ENCODE data around the gene PRR9.

PRR9 gene

DNA sequence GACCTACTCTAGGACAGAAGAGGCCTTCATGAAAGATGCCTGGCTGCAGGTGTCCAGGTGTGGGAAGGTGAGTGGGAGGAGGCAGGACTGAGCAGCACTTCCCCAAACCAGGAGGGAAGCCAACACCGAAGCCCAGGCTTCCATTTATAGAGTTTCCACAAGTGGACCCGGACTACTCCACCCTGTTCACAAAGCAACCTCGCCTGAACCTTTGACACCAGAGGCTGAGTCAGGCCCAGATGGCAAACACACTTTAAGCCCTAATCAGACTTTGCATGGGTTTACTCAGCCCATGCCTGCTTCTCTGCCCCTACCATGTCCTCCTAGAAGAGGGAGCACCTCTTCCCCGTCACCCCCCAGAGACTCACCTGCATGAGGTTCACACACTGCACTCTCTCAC, 14.0 kb downstream of the PRR9 start:
- DNase-seq: no peak

DNA sequence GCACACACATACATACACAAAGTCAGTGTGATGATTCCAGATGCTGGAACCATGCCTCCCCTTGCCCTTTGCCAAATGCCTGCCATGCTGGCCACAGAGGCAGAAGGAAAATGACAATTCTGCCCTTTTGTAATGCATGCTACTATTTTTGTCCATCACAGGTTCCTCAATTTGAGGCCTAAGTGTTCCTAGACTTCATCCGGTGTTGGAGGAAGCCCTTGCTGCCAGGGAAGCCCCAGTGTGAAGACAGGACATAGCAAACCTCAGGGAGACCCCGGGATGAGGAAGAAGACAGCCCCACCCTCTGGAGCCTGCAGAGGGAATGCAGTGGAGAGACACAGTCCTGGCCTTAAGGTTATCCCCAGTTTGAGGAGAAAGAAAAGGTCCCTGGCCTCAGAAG, 14.4 kb downstream of the PRR9 start:
- no peak for DNase-seq

GRCh38 chr1:153232553-153232952, 15.2 kb downstream of the PRR9 start:
- no peak for DNase-seq

- DNase-seq: no peak
These were observed 16.1 kb downstream of the PRR9 start for GRCh38 chr1:153233448-153233847.

DNA sequence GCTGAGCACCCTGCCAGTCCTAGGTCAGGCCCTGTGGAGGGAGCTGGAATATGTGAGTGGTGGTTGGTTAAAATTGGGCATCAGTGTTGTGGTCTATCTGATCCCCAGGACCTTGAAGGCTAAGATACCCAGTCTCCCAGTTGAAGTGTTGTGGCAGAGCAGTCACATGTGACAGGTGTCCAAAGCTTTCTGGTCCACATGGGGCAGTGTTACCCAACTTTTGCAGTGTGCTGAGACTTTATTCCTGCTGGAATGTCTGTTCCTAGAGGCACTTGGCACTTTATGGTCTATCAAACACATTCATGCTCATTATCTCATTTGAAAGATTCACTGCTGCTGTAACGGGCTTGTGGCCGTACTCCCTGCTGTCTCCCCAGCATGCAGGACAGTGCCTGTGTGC, 21.1 kb downstream of the PRR9 start:
- no peak for DNase-seq

GRCh38 chr1:153242160-153242559, 24.8 kb downstream of the PRR9 start:
- no peak for DNase-seq

DNA sequence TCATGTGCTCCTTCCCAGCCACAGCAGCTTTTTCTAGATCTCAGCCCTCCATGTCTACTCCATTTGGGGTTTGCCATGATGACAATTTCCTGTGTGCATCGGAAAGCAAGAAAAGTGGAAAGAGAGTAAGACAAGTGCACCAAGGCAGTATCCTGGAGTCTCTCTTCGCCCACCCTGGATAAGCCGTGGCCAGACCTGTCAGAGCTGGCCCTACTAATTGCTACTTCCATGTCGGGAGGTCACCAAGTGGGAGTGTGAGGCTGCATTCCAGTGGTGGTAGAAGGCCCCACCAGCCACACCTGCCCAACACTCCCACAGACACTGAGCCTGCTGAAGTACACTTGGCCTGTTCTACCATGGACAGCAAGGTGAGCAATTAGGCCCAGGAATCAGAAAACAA, 28.1 kb downstream of the PRR9 start:
- DNase-seq: no peak

DNA sequence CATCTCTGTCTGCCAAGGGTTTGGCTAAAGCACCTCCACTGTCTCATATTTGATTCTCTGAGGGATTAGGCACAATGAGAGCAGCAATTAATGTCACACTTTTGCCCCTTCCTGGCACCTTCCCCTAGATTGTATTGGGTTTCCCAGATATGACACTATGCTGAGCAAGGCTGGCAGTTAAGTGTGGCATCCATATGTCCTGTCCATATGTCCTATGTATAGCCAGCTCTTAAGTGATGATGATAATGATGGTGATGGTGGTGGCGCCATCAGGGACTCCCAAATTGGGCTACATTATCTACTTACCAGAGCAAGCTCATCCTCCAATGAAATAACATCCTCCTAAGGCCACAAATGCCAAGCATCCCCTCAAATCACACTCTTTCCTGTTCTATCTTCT, 28.6 kb downstream of the PRR9 start:
- DNase-seq: no peak

- DNase-seq: no peak
These were observed 29.4 kb downstream of the PRR9 start for GRCh38 chr1:153246825-153247224.

GRCh38 chr1:153248176-153248879, 30.9 kb downstream of the PRR9 start:
- no peak for DNase-seq

- DNase-seq: no peak
These were observed 32.8 kb downstream of the PRR9 start for GRCh38 chr1:153250166-153250565.

DNA sequence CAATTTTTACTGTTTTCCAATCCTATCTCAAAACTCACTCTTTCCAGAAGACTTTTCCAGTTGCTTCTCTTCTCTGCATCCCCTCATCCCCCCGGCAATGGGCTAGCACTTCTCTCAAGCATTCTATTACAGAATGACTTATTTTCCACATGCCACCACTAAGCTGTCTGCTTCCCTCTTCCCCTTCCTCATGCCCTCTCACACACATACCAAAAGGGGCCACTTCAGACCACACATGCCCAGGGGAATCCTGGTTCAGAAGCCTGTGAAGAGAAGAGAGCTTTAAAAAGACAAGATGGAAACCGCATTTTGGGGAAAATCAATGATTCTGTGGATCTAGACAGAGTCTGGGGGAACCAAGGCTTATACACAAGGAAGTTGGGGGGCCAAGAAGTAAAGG, 33.7 kb downstream of the PRR9 start:
- DNase-seq: no peak

- no peak for DNase-seq
These were observed 34.2 kb downstream of the PRR9 start for GRCh38 chr1:153251562-153251961.

GRCh38 chr1:153251988-153252387, 34.6 kb downstream of the PRR9 start:
- no peak for DNase-seq

DNA sequence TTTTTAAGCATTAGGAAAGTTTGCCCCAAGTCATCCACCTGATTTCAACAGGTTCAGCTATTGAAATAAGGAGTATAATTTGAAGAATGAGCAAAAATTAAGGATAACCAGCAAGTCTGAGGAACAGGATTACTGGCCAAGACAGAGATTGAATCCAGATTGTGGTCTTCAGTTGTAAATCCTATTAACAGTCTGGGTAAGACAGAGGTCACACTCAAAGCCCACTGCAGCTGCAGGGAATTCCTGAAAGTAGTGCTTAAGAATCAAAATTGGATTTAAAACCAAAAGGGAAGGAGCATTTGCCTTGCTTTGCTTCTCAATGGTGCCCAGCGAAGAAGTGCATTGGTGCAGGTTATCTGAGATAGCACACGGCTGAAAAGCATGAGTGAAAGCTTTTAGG, 35.7 kb downstream of the PRR9 start:
- DNase-seq: no peak

- no peak for DNase-seq
These were observed 36.3 kb downstream of the PRR9 start for GRCh38 chr1:153253693-153254092.

- no peak for DNase-seq
These were observed 42.0 kb downstream of the PRR9 start, which contains the start of gene LORICRIN for GRCh38 chr1:153259387-153259786. LORICRIN (plus strand) TSS chr1:153259687; CDS start chr1:153260950, 1,263 bp downstream.

DNA sequence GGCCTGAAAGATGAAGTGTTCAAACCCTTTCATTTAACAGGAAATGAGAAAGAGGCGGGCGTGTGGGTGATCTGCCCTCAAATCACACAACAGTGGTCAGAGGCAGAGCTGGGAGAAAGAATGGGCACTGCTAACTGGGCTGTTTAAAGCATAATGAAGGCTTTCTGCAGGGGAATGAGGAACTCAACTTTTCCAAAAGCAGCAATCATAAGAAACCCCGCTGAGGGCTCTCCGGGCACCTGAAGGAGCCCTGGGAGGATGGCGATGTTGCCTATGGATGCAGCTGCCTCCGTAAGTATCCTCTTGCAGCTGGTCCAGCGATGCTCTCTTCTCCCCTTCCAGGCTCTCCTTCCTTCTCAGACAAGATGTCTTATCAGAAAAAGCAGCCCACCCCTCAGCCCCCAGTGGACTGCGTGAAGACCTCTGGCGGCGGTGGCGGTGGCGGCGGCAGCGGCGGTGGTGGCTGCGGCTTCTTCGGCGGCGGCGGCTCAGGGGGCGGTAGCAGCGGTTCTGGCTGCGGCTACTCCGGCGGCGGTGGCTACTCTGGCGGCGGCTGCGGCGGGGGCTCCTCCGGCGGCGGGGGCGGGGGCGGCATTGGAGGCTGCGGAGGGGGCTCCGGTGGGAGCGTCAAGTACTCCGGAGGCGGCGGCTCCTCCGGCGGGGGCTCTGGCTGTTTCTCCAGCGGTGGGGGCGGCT, 43.3 kb downstream of the PRR9 start:
- DNase-seq: no peak

- DNase-seq: no peak
These were observed 44.1 kb downstream of the PRR9 start for GRCh38 chr1:153261281-153262069.

GRCh38 chr1:153262070-153262366, 44.6 kb downstream of the PRR9 start:
- DNase-seq: no peak

- no peak for DNase-seq
These were observed 45.2 kb downstream of the PRR9 start for GRCh38 chr1:153262462-153263157.

DNA sequence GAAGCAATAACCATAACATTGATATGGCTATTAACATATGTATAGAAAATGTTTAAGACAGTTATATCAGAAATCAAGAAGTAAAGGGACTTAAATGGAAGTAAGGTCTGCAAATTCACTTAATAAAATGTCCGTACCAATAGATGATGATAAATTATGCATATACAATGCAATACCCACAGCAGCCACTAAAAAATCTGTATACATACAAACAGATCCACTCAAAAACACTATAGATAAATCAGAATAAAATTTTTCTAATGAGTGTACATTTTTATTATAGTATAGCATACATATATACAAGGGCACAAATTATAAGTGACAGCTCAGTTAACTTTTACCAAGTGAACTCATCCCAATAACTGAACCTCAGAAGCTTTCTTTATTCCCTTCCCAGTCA, 48.1 kb downstream of the PRR9 start:
- no peak for DNase-seq

All from NCI-H226 (cell line).